GM23338 (cell line): ENCODE results near the gene TRIM15. TPM values are rescaled to one million over a fixed set of nuclear protein-coding genes. Genes with fewer than 3 reads are reported as not detected.

Experiments used
- ATAC-seq: fragments of 200-7000 bp; cut with Tn5 transposase; 3 replicates; pipeline ENCODE4 v1.9.1; 2020
- DNase-seq: peaks from one replicate; pipeline ENCODE4 v3.0.0-alpha.2; 2015; ENCODE audit warnings: low spot score
- H2AFZ ChIP-seq: fragments of 200-600 bp; sonication (generic); 2 replicates; pipeline ENCODE4 v1.8.0; 2016; ENCODE audit warnings: antibody characterized with exemption, mild to moderate bottlenecking, moderate library complexity
- H3F3A ChIP-seq: fragments of 200-600 bp; sonication (generic); replicated peaks from 2 replicates; pipeline ENCODE4 v1.8.0; 2017; ENCODE audit warnings: antibody characterized with exemption, mixed run types, low read depth
- H3K27ac ChIP-seq: fragments of 200-600 bp; sonication (generic); 2 replicates; pipeline ENCODE4 v1.6.1; 2016; ENCODE audit warnings: low read depth
- H3K27me3 ChIP-seq: fragments of 200-600 bp; sonication (generic); 2 replicates; pipeline ENCODE4 v1.8.0; 2016; ENCODE audit warnings: mild to moderate bottlenecking, mixed run types, moderate library complexity; ENCODE audit not compliant: insufficient read depth
- H3K36me3 ChIP-seq: fragments of 200-600 bp; sonication (generic); 2 replicates; pipeline ENCODE4 v1.8.0; 2016; ENCODE audit warnings: mild to moderate bottlenecking; ENCODE audit not compliant: insufficient read depth
- H3K4me1 ChIP-seq: fragments of 200-600 bp; sonication (generic); 2 replicates; pipeline ENCODE4 v1.8.0; 2016; ENCODE audit warnings: mild to moderate bottlenecking, moderate library complexity; ENCODE audit not compliant: insufficient read depth
- H3K4me2 ChIP-seq: fragments of 200-600 bp; sonication (generic); 2 replicates; pipeline ENCODE4 v1.7.1; 2017; ENCODE audit warnings: mixed run types
- H3K4me3 ChIP-seq: fragments of 200-600 bp; sonication (generic); 2 replicates; pipeline ENCODE4 v1.6.1; 2016; ENCODE audit warnings: mixed run types
- H3K79me2 ChIP-seq: fragments of 200-600 bp; sonication (generic); replicated peaks from 2 replicates; pipeline ENCODE4 v1.8.0; 2017; ENCODE audit warnings: mild to moderate bottlenecking; ENCODE audit not compliant: insufficient read depth
- H3K9me2 ChIP-seq: fragments of 200-600 bp; sonication (generic); 2 replicates; pipeline ENCODE4 v1.8.0; 2017; ENCODE audit not compliant: insufficient read depth
- H4K20me1 ChIP-seq: fragments of 200-600 bp; sonication (generic); replicated peaks from 2 replicates; pipeline ENCODE4 v1.8.0; 2017; ENCODE audit warnings: mild to moderate bottlenecking; ENCODE audit not compliant: insufficient read depth
- H3K27ac Mint-ChIP-seq: 2 replicates; pipeline ENCODE4 v1.8.0; 2020; ENCODE audit warnings: inconsistent platforms, mild to moderate bottlenecking, moderate library complexity, mixed read lengths
- H3K27me3 Mint-ChIP-seq: 3 replicates; pipeline ENCODE4 v1.8.0; 2022; ENCODE audit warnings: low read depth, mild to moderate bottlenecking, moderate library complexity, mixed read lengths, inconsistent platforms; ENCODE audit not compliant: insufficient read depth, poor library complexity
- H3K36me3 Mint-ChIP-seq: 3 replicates; pipeline ENCODE4 v1.8.0; 2021; ENCODE audit warnings: low read depth, mild to moderate bottlenecking, inconsistent platforms, moderate library complexity, mixed read lengths
- H3K4me1 Mint-ChIP-seq: 3 replicates; pipeline ENCODE4 v1.8.0; 2020; ENCODE audit warnings: mild to moderate bottlenecking, inconsistent platforms, mixed read lengths
- H3K4me3 Mint-ChIP-seq: 3 replicates; pipeline ENCODE4 v1.8.0; 2021; ENCODE audit warnings: moderate library complexity, mild to moderate bottlenecking, inconsistent platforms, mixed read lengths
- H3K9me3 Mint-ChIP-seq: 3 replicates; pipeline ENCODE4 v1.8.0; 2020; ENCODE audit warnings: moderate library complexity, mild to moderate bottlenecking, inconsistent platforms, mixed read lengths
- CREB1 ChIP-seq: fragments of 250-450 bp; sonication (Bioruptor Pico); IDR thresholded peaks from 2 replicates; pipeline ENCODE4 v1.5.0; 2020; ENCODE audit warnings: low read depth, mild to moderate bottlenecking, moderate library complexity
- EZH2 ChIP-seq: fragments of 200-600 bp; sonication (generic); IDR thresholded peaks from one replicate; pipeline ENCODE4 v1.8.0; 2017; ENCODE audit warnings: antibody characterized with exemption, mild to moderate bottlenecking, low read depth; ENCODE audit not compliant: unreplicated experiment
- POLR2AphosphoS5 ChIP-seq: IDR thresholded peaks from 2 replicates; pipeline ENCODE4 v1.6.1; 2016; ENCODE audit warnings: antibody characterized with exemption, low read depth
- STAT1 ChIP-seq: IDR thresholded peaks from one replicate; pipeline ENCODE4 v1.6.1; 2016; ENCODE audit warnings: antibody characterized with exemption; ENCODE audit not compliant: unreplicated experiment
- ZNF114 ChIP-seq: fragments of 250-450 bp; sonication (Bioruptor Pico); IDR thresholded peaks from 2 replicates; pipeline ENCODE4 v1.5.0; 2020; ENCODE audit warnings: mild to moderate bottlenecking, moderate library complexity
- ZNF331 ChIP-seq: fragments of 250-450 bp; sonication (Bioruptor Pico); IDR thresholded peaks from 2 replicates; pipeline ENCODE4 v1.5.0; 2020; ENCODE audit warnings: low read depth, mild to moderate bottlenecking, moderate library complexity
- polyA plus RNA-seq: library from polyadenylated mRNA; unstranded; fragments of >200 nt; fragmentation: Nextera tagmentation; extraction: Ambion mirVana; gene quantifications from 2 replicates; pipeline ENCODE4 v1.2.1, GENCODE V29; 2016
- total RNA-seq: library from RNA; depleted of rRNA; stranded (reverse); fragments of >200 nt; shearing (Covaris generic); gene quantifications from 2 replicates; pipeline ENCODE4 v1.2.3, GENCODE V29; 2014
- TF ChIP-seq, protein P1 (sequence below): fragments of 250-450 bp; sonication (Bioruptor Pico); IDR thresholded peaks from 2 replicates; pipeline ENCODE4 v1.5.0; 2020; ENCODE audit warnings: mild to moderate bottlenecking, moderate library complexity

TRIM15 gene
- total and polyA plus RNA-seq, 2 experiments from 2014 or later = 0.21 to 1.0 TPM

DNA sequence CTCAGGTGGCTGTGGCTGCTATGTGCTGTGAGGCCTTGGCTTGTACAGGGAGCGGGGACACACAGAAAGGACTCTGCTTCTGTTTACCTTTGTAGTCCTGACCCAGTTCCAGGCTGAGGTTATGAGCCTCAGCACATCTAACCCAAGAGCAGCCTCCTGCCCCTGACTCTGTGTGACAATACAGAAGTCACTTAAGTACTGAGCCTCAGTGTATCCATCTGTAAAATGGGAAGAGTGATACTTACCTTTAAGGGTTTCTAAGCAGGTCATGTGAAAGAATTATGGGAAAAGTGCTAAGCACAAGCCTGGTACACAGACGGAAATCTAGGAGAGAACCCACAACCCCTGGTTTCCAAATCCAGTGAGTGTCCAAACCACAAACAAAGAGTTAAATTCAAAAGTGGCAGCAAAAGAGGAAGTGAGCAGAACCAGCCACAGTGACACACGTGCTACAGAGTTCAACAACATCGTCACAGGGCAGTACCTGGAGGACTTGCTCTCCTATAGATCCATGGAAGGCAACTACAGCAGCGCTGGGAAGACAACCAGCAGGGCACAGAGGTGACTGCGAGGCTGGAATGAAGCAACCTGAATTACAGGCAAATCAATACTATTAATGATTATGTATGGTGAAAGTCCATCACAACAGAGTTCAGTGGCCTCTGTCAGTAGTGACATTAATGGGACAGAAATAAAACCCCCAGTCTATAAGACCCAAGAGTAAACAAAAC lies 37.4 kb downstream of the TRIM15 start:
- no peak for TF ChIP-seq ZNF331 (CRISPR knock-in tag)
- no peak for TF ChIP-seq EZH2
- no peak for TF ChIP-seq POLR2AphosphoS5
- TF ChIP-seq ZNF114 (CRISPR knock-in tag) = no peak
- TF ChIP-seq STAT1 = no peak
- TF ChIP-seq, protein P1, sequence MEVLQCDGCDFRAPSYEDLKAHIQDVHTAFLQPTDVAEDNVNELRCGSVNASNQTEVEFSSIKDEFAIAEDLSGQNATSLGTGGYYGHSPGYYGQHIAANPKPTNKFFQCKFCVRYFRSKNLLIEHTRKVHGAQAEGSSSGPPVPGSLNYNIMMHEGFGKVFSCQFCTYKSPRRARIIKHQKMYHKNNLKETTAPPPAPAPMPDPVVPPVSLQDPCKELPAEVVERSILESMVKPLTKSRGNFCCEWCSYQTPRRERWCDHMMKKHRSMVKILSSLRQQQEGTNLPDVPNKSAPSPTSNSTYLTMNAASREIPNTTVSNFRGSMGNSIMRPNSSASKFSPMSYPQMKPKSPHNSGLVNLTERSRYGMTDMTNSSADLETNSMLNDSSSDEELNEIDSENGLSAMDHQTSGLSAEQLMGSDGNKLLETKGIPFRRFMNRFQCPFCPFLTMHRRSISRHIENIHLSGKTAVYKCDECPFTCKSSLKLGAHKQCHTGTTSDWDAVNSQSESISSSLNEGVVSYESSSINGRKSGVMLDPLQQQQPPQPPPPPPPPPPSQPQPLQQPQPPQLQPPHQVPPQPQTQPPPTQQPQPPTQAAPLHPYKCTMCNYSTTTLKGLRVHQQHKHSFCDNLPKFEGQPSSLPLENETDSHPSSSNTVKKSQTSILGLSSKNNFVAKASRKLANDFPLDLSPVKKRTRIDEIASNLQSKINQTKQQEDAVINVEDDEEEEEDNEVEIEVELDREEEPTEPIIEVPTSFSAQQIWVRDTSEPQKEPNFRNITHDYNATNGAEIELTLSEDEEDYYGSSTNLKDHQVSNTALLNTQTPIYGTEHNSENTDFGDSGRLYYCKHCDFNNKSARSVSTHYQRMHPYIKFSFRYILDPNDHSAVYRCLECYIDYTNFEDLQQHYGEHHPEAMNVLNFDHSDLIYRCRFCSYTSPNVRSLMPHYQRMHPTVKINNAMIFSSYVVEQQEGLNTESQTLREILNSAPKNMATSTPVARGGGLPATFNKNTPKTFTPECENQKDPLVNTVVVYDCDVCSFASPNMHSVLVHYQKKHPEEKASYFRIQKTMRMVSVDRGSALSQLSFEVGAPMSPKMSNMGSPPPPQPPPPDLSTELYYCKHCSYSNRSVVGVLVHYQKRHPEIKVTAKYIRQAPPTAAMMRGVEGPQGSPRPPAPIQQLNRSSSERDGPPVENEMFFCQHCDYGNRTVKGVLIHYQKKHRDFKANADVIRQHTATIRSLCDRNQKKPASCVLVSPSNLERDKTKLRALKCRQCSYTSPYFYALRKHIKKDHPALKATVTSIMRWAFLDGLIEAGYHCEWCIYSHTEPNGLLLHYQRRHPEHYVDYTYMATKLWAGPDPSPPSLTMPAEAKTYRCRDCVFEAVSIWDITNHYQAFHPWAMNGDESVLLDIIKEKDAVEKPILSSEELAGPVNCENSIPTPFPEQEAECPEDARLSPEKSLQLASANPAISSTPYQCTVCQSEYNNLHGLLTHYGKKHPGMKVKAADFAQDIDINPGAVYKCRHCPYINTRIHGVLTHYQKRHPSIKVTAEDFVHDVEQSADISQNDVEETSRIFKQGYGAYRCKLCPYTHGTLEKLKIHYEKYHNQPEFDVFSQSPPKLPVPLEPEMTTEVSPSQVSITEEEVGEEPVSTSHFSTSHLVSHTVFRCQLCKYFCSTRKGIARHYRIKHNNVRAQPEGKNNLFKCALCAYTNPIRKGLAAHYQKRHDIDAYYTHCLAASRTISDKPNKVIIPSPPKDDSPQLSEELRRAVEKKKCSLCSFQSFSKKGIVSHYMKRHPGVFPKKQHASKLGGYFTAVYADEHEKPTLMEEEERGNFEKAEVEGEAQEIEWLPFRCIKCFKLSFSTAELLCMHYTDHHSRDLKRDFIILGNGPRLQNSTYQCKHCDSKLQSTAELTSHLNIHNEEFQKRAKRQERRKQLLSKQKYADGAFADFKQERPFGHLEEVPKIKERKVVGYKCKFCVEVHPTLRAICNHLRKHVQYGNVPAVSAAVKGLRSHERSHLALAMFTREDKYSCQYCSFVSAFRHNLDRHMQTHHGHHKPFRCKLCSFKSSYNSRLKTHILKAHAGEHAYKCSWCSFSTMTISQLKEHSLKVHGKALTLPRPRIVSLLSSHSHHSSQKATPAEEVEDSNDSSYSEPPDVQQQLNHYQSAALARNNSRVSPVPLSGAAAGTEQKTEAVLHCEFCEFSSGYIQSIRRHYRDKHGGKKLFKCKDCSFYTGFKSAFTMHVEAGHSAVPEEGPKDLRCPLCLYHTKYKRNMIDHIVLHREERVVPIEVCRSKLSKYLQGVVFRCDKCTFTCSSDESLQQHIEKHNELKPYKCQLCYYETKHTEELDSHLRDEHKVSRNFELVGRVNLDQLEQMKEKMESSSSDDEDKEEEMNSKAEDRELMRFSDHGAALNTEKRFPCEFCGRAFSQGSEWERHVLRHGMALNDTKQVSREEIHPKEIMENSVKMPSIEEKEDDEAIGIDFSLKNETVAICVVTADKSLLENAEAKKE (CRISPR knock-in tag) = no peak
- TF ChIP-seq CREB1 (CRISPR knock-in tag) = no peak
- DNase-seq (no peak), ATAC-seq (no peak)
- Histone ChIP-seq H3K27ac (no peak overlapping the region), H3K4me2 (no peak overlapping the region), H2AFZ (no peak overlapping the region), H3K4me1 (peaks cover 23% of the 10 kb centered on the region), H3K9me2 (no peaks in the 10 kb centered on the region), H3K79me2 (peaks cover 38% of the 10 kb centered on the region), H4K20me1 (peaks cover 28% of the 10 kb centered on the region), H3K36me3 (peaks cover 9% of the 10 kb centered on the region; the same call in 1 of the 2 replicates), H3K4me3 (no peak overlapping the region), H3F3A (no peaks in the 10 kb centered on the region), H3K27me3 (no peaks in the 10 kb centered on the region)
- Mint-ChIP-seq H3K36me3 (peaks cover 39% of the 10 kb centered on the region), H3K27me3 (peaks cover 7% of the 10 kb centered on the region), H3K4me1 (peaks cover 15% of the 10 kb centered on the region), H3K4me3 (no peak overlapping the region), H3K9me3 (no peaks in the 10 kb centered on the region), H3K27ac (no peak overlapping the region)
